Loucy (cell line): ENCODE data around the gene RERE.

Experiments used
- CTCF ChIP-seq: fragments of 200-600 bp; sonication (generic); conservative IDR thresholded peaks from 2 replicates; pipeline ENCODE4 v1.5.1; 2014; ENCODE audit warnings: mild to moderate bottlenecking, antibody characterized with exemption, low read length
- EZH2phosphoT487 ChIP-seq: fragments of 200-600 bp; IDR thresholded peaks from 2 replicates; pipeline ENCODE4 v1.6.1; 2018; ENCODE audit warnings: antibody characterized with exemption, mild to moderate bottlenecking, moderate library complexity, borderline replicate concordance

DNA sequence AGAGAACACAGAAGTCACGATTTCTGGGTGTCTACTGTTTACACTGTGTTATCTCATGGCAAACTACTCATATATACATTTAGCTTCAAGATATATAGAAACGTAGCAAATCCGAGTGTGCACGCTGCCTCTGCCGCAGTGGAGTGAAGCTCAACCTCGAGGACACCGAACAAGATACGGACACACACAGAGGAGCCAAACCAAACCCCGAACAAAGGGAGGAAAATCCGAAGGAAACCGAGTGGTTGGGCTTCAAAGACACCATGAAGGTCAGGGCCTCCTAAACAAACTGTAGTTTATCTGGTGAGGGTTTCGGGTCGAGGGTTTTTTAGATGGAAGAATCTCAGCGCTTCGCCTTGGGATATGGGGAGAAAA, 465.0 kb downstream of the RERE start:
- no peak for TF ChIP-seq CTCF
- no peak for TF ChIP-seq EZH2phosphoT487
